Measurements from ENCODE around the gene CRADD.

CRADD gene

DNA sequence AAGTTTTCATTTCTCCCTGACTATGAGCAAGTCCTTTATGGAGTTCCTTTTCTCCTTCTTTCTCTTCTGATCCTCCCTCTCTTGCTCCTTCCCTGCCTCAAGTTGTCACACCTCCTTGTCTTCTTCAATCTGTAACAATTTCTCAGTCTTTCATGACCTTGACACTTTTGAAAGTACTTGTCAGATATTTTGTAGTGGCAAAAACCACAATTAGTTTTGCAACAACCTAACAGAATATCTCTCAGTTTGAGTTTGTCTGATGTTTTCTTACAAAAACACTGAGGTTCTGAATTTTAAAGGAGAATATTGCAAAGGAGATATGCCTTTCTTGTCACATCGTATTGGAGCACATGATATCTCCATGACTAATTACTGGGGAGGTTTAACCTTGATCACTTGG is 4.1 kb upstream of the CRADD start:
- no peak for DNase-seq

DNA sequence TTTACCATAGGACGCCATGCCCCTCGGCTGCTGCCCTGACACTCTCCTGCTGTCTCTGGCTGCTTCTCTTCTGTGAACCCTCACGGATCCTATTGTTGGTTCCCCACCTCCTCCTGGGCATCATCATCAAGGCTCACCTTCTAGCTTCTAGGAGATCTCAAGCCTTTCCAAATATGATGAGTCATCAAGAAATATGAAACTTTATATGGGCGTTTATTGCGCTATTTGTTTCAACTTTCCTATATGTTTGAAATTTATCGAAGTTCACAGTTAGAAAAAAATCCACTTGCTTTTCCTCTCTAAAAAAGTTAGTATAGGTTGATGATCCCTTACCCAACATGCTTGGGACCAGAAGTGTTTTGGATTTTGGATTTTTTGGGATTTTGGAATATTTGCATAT is 2.8 kb upstream of the CRADD start:
- no peak for DNase-seq

DNA sequence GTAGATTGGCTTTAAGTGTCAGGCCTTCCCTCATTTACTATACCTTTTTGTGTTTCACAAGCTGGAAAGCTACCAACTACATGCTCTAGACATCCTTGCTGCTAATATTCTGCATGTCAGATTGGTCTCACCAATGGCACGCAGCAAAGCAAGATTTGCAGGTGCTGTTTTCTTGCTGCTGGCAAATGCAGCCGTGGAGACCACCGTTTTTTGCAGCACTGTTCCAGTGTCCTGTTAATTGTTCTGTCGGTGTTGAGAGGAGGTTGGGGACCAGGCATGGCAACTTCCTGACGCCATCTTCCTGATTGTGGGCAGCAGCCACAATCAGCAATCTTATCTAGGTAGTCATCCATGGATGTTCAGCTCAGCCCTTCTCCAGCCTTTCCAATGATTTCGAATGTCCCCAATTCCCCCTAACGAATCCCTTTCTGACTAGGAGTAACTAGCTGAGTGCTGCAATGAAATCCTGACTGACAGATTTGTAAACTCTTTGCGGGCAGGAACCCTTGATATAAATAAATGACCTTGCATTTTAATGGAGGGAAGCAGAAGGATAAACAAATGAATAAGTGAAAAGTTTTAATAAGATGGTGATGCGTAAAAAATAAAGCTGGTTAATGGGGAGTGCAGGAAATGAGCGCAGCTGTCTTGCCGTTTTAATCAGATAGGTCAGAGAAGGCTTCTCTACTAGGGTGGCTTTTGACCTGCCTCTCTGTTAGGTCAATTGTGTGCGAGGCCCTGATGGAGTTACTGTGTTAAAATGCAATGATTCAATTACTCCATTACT is 574 bp upstream of the CRADD start:
- DNase-seq: no peak

DNA sequence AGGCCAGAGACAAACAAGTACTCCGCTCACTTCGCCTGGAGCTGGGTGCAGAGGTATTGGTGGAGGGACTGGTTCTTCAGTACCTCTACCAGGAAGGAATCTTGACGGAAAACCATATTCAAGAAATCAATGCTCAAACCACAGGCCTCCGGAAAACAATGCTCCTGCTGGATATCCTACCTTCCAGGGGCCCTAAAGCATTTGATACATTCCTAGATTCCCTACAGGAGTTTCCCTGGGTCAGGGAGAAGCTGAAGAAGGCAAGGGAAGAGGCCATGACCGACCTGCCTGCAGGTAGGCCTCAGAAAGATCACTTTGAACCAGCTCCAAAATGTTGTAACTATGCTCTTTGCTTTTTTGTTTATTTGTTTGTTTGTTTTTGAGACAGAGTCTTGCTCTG is 1.6 kb downstream of the CRADD start:
- DNase-seq: no peak

DNA sequence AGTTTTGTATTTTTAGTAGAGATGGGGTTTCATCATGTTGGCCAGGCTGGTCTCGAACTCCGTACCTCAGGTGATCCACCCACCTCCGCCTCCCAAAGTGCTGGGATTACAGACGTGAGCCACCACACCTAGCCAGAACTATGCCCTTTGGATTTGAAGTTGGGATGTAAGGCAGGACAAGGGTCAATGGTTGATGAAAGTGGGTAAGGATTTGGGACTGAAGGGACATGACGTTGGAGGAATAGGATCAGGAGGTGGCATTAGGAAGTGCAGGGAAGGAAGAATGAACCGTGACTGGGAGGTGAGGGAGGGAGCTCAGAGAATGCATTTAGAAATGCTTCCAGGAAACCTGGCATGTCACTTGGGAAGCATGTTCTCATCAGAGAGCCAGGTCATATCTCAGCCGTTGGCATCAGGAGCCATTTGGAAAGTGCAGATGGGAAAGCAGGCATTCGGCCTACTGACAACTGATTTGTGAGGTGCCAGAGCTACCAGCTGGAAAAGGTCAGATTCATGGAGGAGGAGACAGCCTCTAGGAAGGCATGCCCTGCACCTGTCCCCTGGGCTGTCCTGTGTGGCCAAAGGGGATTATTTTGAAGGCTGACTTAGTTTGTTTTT is 2.2 kb downstream of the CRADD start:
- DNase-seq: no peak

DNA sequence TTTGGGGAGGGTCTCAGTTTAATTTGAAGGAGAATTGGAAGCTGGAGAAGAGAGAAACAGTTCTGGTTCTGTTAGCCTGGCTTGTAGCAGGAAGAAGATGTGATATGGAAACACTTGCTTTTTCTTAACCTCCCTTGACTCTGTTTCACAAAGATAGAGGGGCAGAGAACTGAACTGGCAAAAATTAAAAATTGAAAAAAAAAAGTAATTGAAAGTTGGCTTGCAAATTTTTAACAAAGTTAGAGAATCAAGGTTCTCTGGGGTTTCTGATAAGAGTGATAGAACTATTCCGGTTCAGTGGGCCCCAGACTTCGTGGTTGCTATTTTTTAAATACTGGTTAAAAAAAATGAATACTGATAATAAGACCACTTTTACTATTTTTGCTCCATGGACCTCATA is 2.8 kb downstream of the CRADD start:
- no peak for DNase-seq

DNA sequence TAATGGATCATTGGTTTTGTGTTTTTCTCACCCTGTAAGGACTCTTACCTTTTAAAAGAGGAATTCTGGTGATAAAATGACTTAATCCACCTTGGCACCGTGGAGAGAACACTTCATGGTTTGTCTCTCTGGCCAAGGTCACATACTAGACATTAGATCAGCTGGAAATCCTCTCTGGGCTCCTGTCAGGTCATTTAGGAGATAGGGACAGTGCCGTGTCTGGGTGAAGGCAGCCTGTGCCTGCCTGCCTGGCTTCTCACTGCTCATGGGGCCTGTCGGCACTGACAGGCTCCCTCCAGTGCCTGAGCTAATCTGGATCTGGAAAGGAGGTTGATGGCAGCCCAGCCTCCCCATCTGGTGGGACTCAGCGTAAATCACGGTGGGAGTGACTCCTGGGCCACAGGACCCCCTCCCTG is 5.7 kb downstream of the CRADD start:
- DNase-seq: no peak

DNA sequence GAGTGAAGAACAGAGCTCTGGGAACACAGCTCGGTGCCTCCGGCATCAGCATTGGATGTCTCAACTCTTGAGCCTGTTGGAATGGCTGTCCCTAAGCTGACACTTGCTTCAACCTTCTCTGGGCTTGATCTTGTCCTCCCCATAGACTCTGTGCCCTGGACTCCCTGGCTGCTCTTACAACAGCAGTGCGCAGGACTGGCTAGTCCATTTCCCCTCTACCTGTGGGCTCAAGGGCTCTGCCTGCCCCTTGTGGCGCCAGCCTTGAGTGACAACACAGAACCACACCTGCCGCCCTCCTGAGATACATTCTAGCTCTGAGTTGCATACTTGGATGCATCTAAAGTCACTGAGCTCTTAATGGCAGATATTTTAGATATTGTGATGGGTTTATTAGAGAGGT is 6.2 kb downstream of the CRADD start:
- no peak for DNase-seq

DNA sequence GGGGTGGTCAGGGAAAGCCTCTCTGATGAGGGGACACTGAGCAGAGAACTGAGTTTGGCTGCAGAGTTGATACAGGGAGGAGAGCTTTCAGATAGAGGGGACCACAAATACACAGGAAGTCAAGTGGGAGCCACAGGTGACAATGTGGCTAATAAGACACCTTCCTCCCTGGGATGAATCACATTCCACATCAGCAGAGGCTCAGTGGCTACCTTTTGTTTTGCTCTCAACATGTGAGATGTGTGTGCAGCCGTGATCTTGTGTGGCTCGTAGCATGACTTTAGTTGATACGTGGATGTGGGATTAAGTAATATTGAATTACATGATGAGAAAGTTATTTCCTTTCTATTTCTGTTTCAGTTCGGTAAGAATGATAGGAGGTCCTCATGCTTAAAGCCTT is 7.5 kb downstream of the CRADD start:
- DNase-seq: no peak

DNA sequence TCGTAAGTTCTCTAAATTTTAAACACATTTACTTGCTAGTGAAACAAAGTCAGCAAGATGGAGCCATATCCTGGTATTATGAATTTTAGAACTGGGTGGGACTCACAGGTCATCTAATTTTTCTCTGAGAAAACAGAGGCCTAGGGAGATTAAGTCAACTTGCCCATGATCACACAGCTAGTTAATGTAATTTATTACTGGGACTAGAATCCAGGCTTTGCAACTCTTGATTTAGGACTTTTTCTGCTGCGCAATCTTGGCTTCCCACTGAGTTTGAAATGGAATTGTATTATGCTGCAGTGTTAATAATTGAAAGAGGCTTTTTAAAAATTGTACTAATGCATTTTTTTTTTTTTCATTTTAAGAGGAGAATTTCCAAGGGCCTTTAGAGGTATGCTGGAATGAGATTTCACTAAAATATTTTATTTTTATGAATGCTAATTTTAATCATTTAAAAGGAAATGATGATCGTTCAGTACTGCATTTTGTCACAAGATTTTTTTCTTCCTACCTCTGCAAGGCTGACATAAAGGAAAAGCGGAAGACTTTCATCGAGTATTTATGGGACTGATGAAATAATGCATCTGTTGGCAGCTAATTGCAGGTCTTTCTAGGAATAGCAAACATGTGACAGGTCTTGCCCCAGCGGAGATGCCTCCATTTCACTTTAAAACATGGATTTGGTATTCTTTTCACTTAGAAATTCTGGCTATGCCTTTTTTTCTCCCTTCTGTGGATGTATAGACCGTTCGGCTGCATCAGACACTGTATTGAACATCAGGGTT is 9.6 kb downstream of the CRADD start:
- no peak for DNase-seq

DNA sequence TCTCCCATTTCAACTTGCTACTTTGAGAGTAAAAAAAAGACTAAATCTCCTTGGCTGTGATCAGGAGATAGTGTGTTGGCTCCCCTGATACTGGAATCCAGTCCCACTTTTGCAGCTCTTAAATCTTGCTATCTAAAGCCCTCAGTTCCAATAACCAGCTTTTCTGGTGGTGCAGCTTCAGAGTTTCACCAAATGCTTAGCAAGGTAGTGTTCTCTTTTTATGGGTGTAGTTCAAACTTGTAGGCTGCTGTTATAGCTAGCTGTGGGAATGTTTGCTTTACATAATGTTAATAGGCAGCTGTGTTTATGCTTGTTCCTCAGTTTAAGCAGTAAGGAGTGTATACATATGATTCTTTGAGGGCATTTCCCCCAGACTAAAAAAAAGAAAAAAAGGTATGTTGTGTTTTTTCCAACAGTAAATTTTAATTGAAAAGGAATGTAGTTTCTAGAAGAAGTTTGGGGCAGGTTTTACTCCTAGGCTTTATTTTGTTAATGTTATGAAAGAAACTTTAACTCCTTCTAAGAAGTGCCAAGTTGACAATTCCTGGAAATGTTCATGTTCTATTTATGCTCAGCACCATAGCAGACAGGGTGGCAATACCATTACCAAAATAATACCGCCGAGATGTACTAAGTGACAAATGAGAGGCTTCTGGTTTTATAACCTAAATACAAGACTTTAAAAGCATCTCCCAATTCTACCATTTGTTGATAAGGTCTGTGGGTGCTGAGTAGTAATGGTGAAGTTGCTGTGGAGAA is 12.1 kb downstream of the CRADD start:
- DNase-seq: no peak

DNA sequence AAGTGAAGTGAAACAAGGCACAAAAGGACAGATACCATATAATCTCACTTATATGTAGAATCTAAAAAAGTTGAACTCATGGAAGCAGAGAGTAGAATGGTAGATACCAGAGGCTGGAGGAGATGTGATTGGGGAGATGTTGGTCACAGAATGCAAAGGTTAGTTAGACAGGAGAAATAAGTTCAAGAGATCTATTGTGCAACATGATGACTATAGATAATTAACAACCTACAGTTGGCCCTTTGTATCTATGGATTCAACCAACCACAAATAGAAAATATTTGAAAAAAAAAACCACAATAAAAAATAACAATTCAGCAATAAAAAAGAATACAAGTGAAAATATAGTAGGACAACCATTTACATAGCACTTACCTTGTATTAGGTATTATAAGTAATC is 19.3 kb downstream of the CRADD start:
- no peak for DNase-seq

DNA sequence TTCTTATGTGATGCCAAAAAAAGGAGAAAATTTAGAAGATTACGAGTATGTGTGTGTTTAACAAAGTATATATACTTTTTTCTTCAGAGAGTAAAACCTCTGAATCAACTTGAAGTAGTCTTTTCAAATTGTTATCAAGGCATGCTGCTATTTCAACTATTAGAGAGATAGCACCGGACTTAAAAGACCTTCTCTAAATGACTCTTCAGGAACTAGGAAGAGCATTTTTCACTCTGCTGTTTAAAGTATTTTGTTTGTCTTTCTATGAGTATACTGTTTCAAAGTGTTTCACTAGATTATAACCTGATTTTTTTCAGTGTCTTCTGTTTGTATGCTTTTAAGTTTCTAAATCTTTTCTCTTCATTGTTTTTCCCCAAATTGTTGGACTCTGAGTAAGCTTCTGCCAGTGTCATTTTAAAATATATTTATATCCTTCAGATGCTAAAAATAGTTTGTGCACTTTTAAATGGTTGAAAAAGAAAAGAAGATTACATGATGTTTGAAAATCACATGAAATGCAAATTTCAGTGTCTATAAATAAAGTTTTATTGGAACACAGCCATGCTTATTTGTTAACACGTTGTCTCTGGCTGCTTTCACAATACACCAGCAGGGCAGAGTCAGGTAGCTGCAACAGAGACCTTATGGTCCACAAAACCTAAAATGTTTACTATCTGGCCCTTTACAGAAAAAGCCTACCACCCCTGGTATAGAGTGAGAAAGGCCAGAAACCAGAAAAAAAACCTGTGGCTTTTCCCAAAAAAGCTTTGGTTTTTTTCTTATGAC is 21.3 kb downstream of the CRADD start:
- no peak for DNase-seq

DNA sequence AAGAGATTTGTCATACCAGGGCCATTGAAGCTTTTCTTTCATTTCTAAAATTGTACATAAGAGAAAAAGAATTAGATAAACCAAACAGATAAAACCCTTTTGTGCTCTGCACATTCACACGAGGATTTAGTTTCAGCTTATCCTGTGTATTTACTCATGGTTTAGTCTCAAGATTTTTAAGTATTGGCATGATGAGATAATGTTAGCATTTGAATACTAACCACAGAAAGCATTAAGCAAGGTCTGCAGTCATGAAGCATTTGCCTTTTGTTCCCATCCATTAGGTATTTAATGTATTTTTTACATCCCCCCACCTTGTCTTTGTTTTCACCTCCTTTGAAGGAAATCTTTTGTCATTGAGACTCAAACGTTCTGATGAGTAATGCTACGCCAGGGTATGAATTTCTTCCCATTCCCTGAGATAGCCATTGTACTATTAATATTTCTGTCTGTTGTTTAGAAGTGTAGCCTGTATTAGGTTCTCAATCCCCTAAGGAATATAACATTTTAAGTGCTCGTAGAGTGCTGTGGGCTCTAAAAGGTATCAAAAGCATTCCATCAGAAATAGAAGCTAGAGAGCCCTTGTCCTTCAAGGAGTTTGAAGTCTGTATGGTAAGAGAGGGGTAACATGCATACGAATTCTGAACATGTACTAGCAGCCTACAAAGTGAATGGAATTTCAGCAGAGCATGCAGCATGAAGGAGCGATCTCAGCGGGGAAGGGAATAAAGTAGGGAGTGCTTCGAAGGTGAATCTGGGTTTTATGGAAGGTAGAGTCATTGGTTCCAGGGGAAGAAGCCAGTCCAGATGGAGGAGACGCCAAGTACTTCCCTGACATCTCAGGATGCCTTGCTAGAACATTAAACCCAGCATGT is 22.3 kb downstream of the CRADD start:
- no peak for DNase-seq

DNA sequence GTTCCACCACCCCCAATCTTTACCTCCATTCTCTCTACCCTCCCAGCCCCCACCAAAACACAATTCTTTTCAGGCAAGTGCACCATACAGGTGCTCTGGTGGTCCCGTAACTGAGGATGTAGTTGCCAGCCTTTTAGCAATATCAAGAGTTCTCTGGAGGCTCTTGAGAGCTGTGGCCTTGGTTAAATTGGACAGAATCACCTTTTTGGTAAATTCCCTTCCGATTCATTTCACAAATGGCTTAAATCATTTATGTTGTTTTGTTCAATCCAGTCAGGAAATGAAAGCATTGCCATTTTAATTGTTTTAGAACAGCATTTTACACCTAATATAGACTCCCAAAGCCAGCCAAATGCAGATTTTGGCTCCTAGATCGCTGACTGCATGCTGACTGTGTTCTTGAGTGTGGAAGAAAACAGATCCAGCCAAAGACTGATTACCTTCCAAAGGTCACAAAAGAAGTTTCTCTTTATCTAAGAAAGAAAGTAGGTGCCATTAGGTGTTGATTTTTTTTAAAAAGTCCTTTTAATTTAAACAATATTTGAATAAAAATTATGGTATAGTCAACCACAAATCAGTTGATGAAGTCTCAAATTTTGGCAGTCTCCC is 25.6 kb downstream of the CRADD start:
- no peak for DNase-seq

DNA sequence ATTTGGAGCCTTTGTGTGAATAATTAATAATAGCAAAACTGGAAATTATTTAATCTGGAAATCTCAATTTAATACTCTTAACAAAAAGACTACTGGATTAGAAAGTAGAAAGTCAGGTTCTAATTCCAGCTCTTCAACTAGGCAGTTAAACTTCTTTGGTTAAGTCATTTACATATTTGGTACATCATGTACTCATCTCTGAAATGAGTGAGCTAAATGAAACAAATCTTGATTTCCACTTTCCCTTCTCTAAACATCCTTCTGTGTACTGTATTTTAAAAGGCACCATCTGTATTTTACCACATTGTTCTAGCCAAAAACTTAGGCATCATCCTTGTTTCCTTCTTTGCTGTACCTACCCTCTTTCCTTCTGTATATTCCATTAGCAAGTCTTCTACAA is 26.9 kb downstream of the CRADD start:
- no peak for DNase-seq

DNA sequence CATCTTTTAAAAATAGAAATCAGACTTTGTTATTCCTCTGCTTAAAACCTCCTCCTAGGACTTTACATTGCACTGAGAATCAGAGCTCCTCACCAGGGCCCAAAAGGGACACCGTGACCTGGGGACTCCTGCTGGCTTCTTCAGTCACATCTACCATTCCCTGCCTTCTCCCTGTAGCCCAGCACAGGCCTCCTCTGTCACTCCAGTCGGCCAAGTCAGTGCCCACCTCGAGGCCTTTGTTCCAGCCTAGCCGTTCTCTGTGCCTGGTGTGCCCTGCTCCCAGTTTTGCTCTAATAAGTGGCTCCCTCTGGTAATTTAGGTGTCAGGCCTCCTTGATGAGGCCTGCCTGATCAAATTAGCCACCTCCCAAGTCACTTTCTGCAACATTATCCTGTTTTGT is 27.4 kb downstream of the CRADD start:
- no peak for DNase-seq

DNA sequence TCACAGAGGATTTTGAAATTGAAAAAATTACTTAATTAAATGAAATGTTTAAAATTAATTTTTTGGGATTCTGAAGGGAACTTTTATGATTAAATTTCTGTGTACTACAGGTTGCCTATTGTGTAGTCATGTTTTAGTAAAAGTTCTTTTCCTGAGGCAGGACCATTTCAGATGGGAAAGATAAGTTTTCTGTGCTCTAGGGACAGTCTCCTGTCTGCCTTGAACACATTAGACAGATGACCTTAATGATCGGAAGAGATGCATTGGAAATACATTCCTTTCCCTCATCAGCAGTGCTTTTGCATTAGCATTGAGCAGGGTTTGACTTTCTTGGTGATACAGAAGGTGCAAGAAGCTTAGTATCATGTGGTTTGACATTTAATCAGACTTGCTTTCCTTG is 28.1 kb downstream of the CRADD start:
- DNase-seq: no peak

DNA sequence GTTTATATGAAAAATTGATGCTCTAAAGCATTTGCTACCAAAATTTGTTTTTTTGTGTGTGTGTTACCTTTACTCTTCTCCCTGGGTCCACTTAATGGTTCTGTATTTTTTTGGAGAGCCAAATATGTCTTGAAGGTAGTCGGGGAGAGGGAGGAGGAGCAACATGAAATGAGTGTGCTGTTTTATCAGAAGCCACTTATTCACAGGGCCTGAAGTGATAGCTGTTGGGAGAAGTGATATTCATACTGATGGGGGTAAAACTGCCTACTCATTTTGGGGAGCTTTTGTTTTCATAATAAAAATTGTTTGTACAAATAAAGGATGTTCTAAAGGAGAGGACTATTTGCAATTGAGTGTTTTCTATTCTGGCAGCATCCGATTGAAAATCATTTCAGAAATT is 29.2 kb downstream of the CRADD start:
- no peak for DNase-seq

DNA sequence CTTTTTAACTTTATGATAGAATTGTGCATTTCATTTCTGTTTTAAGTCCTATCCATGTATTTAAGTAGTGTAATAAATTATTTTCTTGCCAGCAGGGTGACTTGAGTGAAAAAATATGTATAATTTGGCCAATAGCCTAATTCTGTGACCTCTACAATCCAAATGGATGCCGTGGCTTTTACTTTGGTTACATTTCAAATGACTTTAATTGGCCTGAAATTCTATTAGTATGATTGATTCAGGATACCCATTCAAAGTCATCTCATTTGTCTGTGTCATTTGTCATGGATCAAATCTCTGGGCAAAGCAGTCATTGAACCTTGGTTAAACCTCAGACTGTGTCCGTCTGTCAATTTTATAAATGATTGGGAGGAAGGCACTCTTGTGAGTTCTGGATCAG is 29.6 kb downstream of the CRADD start:
- no peak for DNase-seq

DNA sequence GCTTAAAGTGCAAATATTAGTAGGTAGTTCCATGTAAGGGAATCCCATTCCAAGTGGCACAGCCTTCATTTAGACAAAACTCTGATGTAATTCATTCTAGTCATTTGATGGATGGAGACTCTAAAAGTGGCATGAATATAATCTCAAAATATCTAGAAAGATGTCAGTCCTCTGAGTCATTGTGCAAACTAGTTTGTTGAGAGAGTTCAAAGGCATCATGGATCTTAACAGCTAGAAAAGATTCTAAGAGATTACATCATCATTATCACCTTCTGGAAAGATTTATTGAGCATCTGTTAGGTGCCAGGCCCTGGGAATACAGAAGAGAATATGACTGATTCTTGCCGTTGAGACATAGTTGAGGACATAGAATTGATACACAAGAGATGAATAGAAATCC is 30.7 kb downstream of the CRADD start:
- DNase-seq: no peak
